Testis (tissue), 3 donors: ENCODE results near the gene GINS3. TPM values are rescaled to one million over a fixed set of nuclear protein-coding genes. Genes with fewer than 3 reads are reported as not detected.

Experiments
- DNase-seq: peaks from one replicate; pipeline ENCODE4 v3.0.0-alpha.2; 2019
- H3K27ac ChIP-seq, 2 donors: fragments of 200-600 bp; sonication (generic); one replicate each; pipeline ENCODE4 v1.5.1; 2019
- H3K27me3 ChIP-seq: fragments of 200-600 bp; sonication (generic); one replicate; pipeline ENCODE4 v1.5.1; 2019
- H3K36me3 ChIP-seq: fragments of 200-600 bp; sonication (generic); one replicate; pipeline ENCODE4 v1.5.1; 2017; ENCODE audit warnings: low read depth; ENCODE audit errors: missing control alignments
- H3K4me1 ChIP-seq: fragments of 200-600 bp; sonication (generic); one replicate; pipeline ENCODE4 v1.5.1; 2019
- H3K4me3 ChIP-seq, 2 donors: fragments of 200-600 bp; sonication (generic); one replicate each; pipeline ENCODE4 v1.5.1; 2017 to 2019
- H3K9me3 ChIP-seq: fragments of 200-600 bp; sonication (generic); one replicate; pipeline ENCODE4 v1.5.1; 2017
- CTCF ChIP-seq, 3 experiments: fragments of 450-650 bp in 2 of 3; fragments of 200-600 bp in 1 of 3; sonication (generic) in 1 of 3; IDR thresholded peaks; one replicate each; pipeline ENCODE4 v1.5.1; 2016 to 2019; ENCODE audit warnings: antibody characterized with exemption in 3 of 3, mild to moderate bottlenecking in 2 of 3, moderate library complexity in 1 of 3
- POLR2A ChIP-seq: fragments of 450-650 bp; IDR thresholded peaks from one replicate; pipeline ENCODE4 v1.6.1; 2017; ENCODE audit warnings: antibody characterized with exemption, mild to moderate bottlenecking, moderate library complexity
- WGBS, 2 donors: methylation state at CpG; one replicate each; pipeline ENCODE4 v1.1.5; 2018; 5-methylcytosine and 5-hydroxymethylcytosine counted together
- intact Hi-C: fragments of 100-400 bp; cut with DNase I; formaldehyde crosslinking; loops from one replicate; pipeline ENCODE4 v1.15.1; 2023; ENCODE audit warnings: low total_unique reads
- polyA plus RNA-seq: library from polyadenylated mRNA; stranded (reverse); fragments of 350-450 nt; fragmentation: Illumina TruSeq; extraction: RNeasy Lipid Tissue Mini Kit (QIAGEN cat#74804); gene quantifications from one replicate; pipeline ENCODE4 v1.2.3, GENCODE V29; 2014; ENCODE audit warnings: low read depth, low replicate concordance; ENCODE audit not compliant: insufficient read depth
- total RNA-seq, 2 donors: library from RNA; depleted of rRNA; stranded (reverse); fragments of >200 nt; gene quantifications; one replicate each; pipeline ENCODE4 v1.2.3, GENCODE V29; 2016

Gene GINS3
- total and polyA plus RNA-seq, 3 donors from 2014 or later = 16.1 to 19.0 (median 16.7) TPM

- TF ChIP-seq POLR2A = no peak
- no peak for TF ChIP-seq CTCF (IDR thresholded peaks at IDR 0.05)
- H3K27me3 ChIP-seq = no peaks in the 10 kb centered on the region
- DNase-seq = no peak
- no peak overlapping the region for H3K4me3 ChIP-seq
- no peaks in the 10 kb centered on the region for H3K9me3 ChIP-seq
- intact Hi-C loops = no loop called here
- H3K27ac ChIP-seq = no peak overlapping the region
- peaks cover 2% of the 10 kb centered on the region for H3K4me1 ChIP-seq
- WGBS, 2 donors = 91 to 93% methylated on average over 7 of the region's 7 CpGs
- H3K36me3 ChIP-seq = no peaks in the 10 kb centered on the region
Measured at GRCh38 chr16:58450590-58450989, 58.3 kb downstream of the GINS3 start.

- Histone ChIP-seq H3K4me1 (peaks cover 6% of the 10 kb centered on the region), H3K9me3 (no peaks in the 10 kb centered on the region), H3K4me3 (no peak overlapping the region), H3K27me3 (no peaks in the 10 kb centered on the region), H3K36me3 (no peaks in the 10 kb centered on the region), H3K27ac (no peak overlapping the region)
- no peak for DNase-seq
- intact Hi-C loops = no loop called here
- WGBS, 2 donors = 83 to 85% methylated on average over 2 to 3 of the region's 3 CpGs
- TF ChIP-seq CTCF (IDR thresholded peaks at IDR 0.05) = no peak
- no peak for TF ChIP-seq POLR2A
Measured at GRCh38 chr16:58451265-58451689, 59.0 kb downstream of the GINS3 start.

- DNase-seq = no peak
- WGBS, 2 donors = 85 to 90% methylated on average over 1 of the region's 1 CpG
- Histone ChIP-seq H3K36me3 (no peaks in the 10 kb centered on the region), H3K4me1 (peaks cover 9% of the 10 kb centered on the region), H3K9me3 (no peaks in the 10 kb centered on the region), H3K27me3 (no peaks in the 10 kb centered on the region), H3K4me3 (no peak overlapping the region), H3K27ac (no peak overlapping the region)
- TF ChIP-seq CTCF (IDR thresholded peaks at IDR 0.05) = no peak
- no peak for TF ChIP-seq POLR2A
- intact Hi-C loops = no loop called here
Measured at GRCh38 chr16:58451945-58452401, 59.7 kb downstream of the GINS3 start.

GRCh38 chr16:58452640-58453039 is 60.4 kb downstream of the GINS3 start:
- no peak overlapping the region for H3K27ac ChIP-seq
- intact Hi-C loops = no loop called here
- no peak overlapping the region for H3K4me3 ChIP-seq
- no peak for TF ChIP-seq CTCF (IDR thresholded peaks at IDR 0.05)
- peaks cover 12% of the 10 kb centered on the region for H3K4me1 ChIP-seq
- DNase-seq = no peak
- H3K9me3 ChIP-seq = no peaks in the 10 kb centered on the region
- WGBS, 2 donors = 72 to 100% methylated on average over 1 to 3 of the region's 3 CpGs
- H3K36me3 ChIP-seq = no peaks in the 10 kb centered on the region
- H3K27me3 ChIP-seq = no peaks in the 10 kb centered on the region

GRCh38 chr16:58454178-58454577 is 61.9 kb downstream of the GINS3 start:
- Histone ChIP-seq H3K27ac (no peak overlapping the region), H3K27me3 (no peaks in the 10 kb centered on the region), H3K4me1 (peaks cover 12% of the 10 kb centered on the region), H3K9me3 (no peaks in the 10 kb centered on the region), H3K36me3 (no peaks in the 10 kb centered on the region), H3K4me3 (no peak overlapping the region)
- TF ChIP-seq CTCF (IDR thresholded peaks at IDR 0.05) = no peak
- TF ChIP-seq POLR2A = no peak
- 90 to 94% methylated on average over 2 of the region's 2 CpGs for WGBS, 2 donors
- intact Hi-C loops = no loop called here
- no peak for DNase-seq
